Ectodermal cell (in vitro differentiated cells): ENCODE measurements around the gene PPP2R2C.

Experiments
- H3K27ac ChIP-seq: 2 replicates; pipeline ENCODE4 v1.7.0; 2013; ENCODE audit warnings: mild to moderate bottlenecking, low read depth, low read length; ENCODE audit not compliant: insufficient read depth, poor library complexity, severe bottlenecking
- H3K27me3 ChIP-seq: 2 replicates; pipeline ENCODE4 v1.7.0; 2013; ENCODE audit warnings: mild to moderate bottlenecking, low read length; ENCODE audit not compliant: insufficient read depth, control insufficient read depth, poor library complexity, severe bottlenecking
- H3K36me3 ChIP-seq: one replicate; pipeline ENCODE4 v1.7.0; 2013; ENCODE audit warnings: low read length; ENCODE audit not compliant: control insufficient read depth, insufficient read depth
- H3K4me1 ChIP-seq: one replicate; pipeline ENCODE4 v1.7.0; 2013; ENCODE audit warnings: low read length; ENCODE audit not compliant: control insufficient read depth, insufficient read depth
- H3K4me3 ChIP-seq: 2 replicates; pipeline ENCODE4 v1.7.0; 2013; ENCODE audit warnings: low read depth, low read length, control low read depth; ENCODE audit not compliant: insufficient read depth
- H3K9me3 ChIP-seq: 2 replicates; pipeline ENCODE4 v1.7.0; 2013; ENCODE audit warnings: mild to moderate bottlenecking, low read length, moderate library complexity; ENCODE audit not compliant: control insufficient read depth
- WGBS, 2 experiments: methylation state at CpG; one replicate each; pipeline ENCODE4 v1.1.7; 2013; ENCODE audit warnings: missing lambda C conversion rate in 2 of 2; 5-methylcytosine and 5-hydroxymethylcytosine counted together

PPP2R2C gene

GRCh38 chr4:6448476-6449170, 23.8 kb downstream of the PPP2R2C start:
- no peak overlapping the region for H3K4me3 ChIP-seq
- no peaks in the 10 kb centered on the region for H3K9me3 ChIP-seq
- H3K27me3 ChIP-seq: no peaks in the 10 kb centered on the region
- H3K27ac ChIP-seq: no peak overlapping the region
- WGBS, 2 experiments: 90 to 91% methylated on average over 21 of the region's 21 CpGs
- H3K4me1 ChIP-seq: peaks cover 24% of the 10 kb centered on the region
- no peaks in the 10 kb centered on the region for H3K36me3 ChIP-seq

GRCh38 chr4:6447672-6448171, 24.7 kb downstream of the PPP2R2C start:
- H3K36me3 ChIP-seq: no peaks in the 10 kb centered on the region
- no peaks in the 10 kb centered on the region for H3K9me3 ChIP-seq
- no peaks in the 10 kb centered on the region for H3K27me3 ChIP-seq
- no peak overlapping the region for H3K4me3 ChIP-seq
- no peak overlapping the region for H3K27ac ChIP-seq
- H3K4me1 ChIP-seq: peaks cover 24% of the 10 kb centered on the region
- 85% methylated on average over 22 of the region's 22 CpGs for WGBS, 2 experiments

GRCh38 chr4:6446538-6447451, 25.6 kb downstream of the PPP2R2C start:
- H3K27ac ChIP-seq: no peak overlapping the region
- no peaks in the 10 kb centered on the region for H3K9me3 ChIP-seq
- 56 to 64% methylated on average over 19 to 22 of the region's 22 CpGs for WGBS, 2 experiments
- peaks cover 24% of the 10 kb centered on the region for H3K4me1 ChIP-seq
- no peaks in the 10 kb centered on the region for H3K27me3 ChIP-seq
- H3K4me3 ChIP-seq: no peak overlapping the region
- H3K36me3 ChIP-seq: no peaks in the 10 kb centered on the region

GRCh38 chr4:6446130-6446482, 26.3 kb downstream of the PPP2R2C start:
- peaks cover 24% of the 10 kb centered on the region for H3K4me1 ChIP-seq
- WGBS, 2 experiments: 91 to 93% methylated on average over 14 of the region's 14 CpGs
- no peak overlapping the region for H3K4me3 ChIP-seq
- no peak overlapping the region for H3K27ac ChIP-seq
- H3K27me3 ChIP-seq: no peaks in the 10 kb centered on the region
- H3K36me3 ChIP-seq: no peaks in the 10 kb centered on the region
- H3K9me3 ChIP-seq: no peaks in the 10 kb centered on the region

GRCh38 chr4:6445403-6446129, 26.8 kb downstream of the PPP2R2C start:
- Histone ChIP-seq H3K36me3 (no peaks in the 10 kb centered on the region), H3K4me3 (no peak overlapping the region), H3K9me3 (no peaks in the 10 kb centered on the region), H3K27me3 (no peaks in the 10 kb centered on the region), H3K27ac (no peak overlapping the region), H3K4me1 (peaks cover 24% of the 10 kb centered on the region)
- WGBS, 2 experiments: 94 to 96% methylated on average over 4 to 5 of the region's 5 CpGs

GRCh38 chr4:6444582-6444981, 27.8 kb downstream of the PPP2R2C start:
- H3K4me1 ChIP-seq: peaks cover 24% of the 10 kb centered on the region
- no peaks in the 10 kb centered on the region for H3K36me3 ChIP-seq
- no peak overlapping the region for H3K4me3 ChIP-seq
- no peaks in the 10 kb centered on the region for H3K9me3 ChIP-seq
- H3K27ac ChIP-seq: no peak overlapping the region
- no peaks in the 10 kb centered on the region for H3K27me3 ChIP-seq
- 91 to 94% methylated on average over 6 of the region's 6 CpGs for WGBS, 2 experiments

- H3K9me3 ChIP-seq: no peaks in the 10 kb centered on the region
- peaks cover 24% of the 10 kb centered on the region for H3K4me1 ChIP-seq
- 90 to 92% methylated on average over 21 of the region's 21 CpGs for WGBS, 2 experiments
- H3K27me3 ChIP-seq: no peaks in the 10 kb centered on the region
- H3K4me3 ChIP-seq: no peak overlapping the region
- H3K27ac ChIP-seq: no peak overlapping the region
- no peaks in the 10 kb centered on the region for H3K36me3 ChIP-seq
Observed at GRCh38 chr4:6443035-6444023, 29.1 kb downstream of the PPP2R2C start.

- H3K4me3 ChIP-seq: no peak overlapping the region
- H3K4me1 ChIP-seq: peaks cover 19% of the 10 kb centered on the region
- no peak overlapping the region for H3K27ac ChIP-seq
- no peaks in the 10 kb centered on the region for H3K9me3 ChIP-seq
- no peaks in the 10 kb centered on the region for H3K36me3 ChIP-seq
- 92 to 95% methylated on average over 8 of the region's 8 CpGs for WGBS, 2 experiments
- no peaks in the 10 kb centered on the region for H3K27me3 ChIP-seq
Observed at GRCh38 chr4:6442555-6442954, 29.9 kb downstream of the PPP2R2C start.

- 90 to 94% methylated on average over 7 of the region's 7 CpGs for WGBS, 2 experiments
- Histone ChIP-seq H3K4me1 (peaks cover 12% of the 10 kb centered on the region), H3K9me3 (no peaks in the 10 kb centered on the region), H3K36me3 (no peaks in the 10 kb centered on the region), H3K27me3 (no peaks in the 10 kb centered on the region), H3K27ac (no peak overlapping the region), H3K4me3 (no peak overlapping the region)
Observed at GRCh38 chr4:6441758-6442157, 30.7 kb downstream of the PPP2R2C start.
